WTC11 (cell line): Measurements from ENCODE around the gene ORAI2.

ENCODE experiments used
- CTCF ChIP-seq: fragments of 200-600 bp; IDR thresholded peaks from 2 replicates; pipeline ENCODE4 v1.8.0; 2022; ENCODE audit warnings: antibody characterized with exemption
- KAT7 ChIP-seq: sonication (generic); formaldehyde crosslinking; IDR thresholded peaks from 2 replicates; pipeline ENCODE4 v1.8.1; 2023; ENCODE audit warnings: missing genetic modification reagents, mild to moderate bottlenecking, borderline replicate concordance

DNA sequence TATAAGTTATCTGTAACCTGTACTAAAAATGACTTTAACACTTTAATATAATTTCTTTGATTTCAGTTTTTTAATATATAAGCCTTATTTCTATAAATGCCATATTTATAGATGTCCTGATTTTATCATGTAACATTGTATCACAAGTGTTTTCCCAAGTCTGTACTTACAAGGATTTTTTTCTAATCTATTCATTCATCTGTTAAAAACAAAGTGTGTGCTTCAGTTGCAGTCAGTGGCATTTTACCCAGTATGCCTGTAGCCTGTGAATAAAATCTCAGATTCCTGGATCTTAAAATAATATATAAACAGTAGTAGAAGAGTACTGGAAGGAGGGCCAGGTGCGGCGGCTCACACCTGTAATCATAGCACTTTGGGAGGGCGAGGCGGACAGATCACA is 19.8 kb upstream of the ORAI2 start:
- TF ChIP-seq CTCF: no peak
- no peak for TF ChIP-seq KAT7 (CRISPR knock-in tag)
